ENCODE results near the gene TEN1.

- no peak for TF ChIP-seq CTCF (conservative IDR thresholded peaks at IDR 0.05 in 1 of 2, IDR thresholded peaks at IDR 0.05 in 1 of 2; ENCODE audit: extremely low read depth in 1 of 2, insufficient read depth in 1 of 2, low read depth in 1 of 2, low read length in 2 of 2)
- no peak for TF ChIP-seq EZH2 (IDR thresholded peaks at IDR 0.05; ENCODE audit: borderline replicate concordance, low read length)
Observed at GRCh38 chr17:75981019-75981615, 2.1 kb downstream of the TEN1 start.

All from mammary epithelial cell (primary cell).